PC-9 (cell line): ENCODE measurements around the gene TTC39C. TPM values are rescaled to one million over a fixed set of nuclear protein-coding genes. Genes with fewer than 3 reads are reported as not detected.

Source experiments
- BruUV-seq: library from RNA; stranded (reverse); fragments of 400-500 nt; replicated peaks from 2 replicates; lab custom pipeline; 2021; lab: Mats Ljungman, UMichigan
- CTCF ChIA-PET: fragments of 300-600 bp; sonication (Branson Sonifier 250); formaldehyde crosslinking; loops from one replicate; lab custom pipeline; 2022; ENCODE audit warnings: antibody characterized with exemption; lab: Charles Lee
- POLR2A ChIA-PET: fragments of 300-600 bp; sonication (Branson Sonifier 250); formaldehyde crosslinking; loops from one replicate; lab custom pipeline; 2022; ENCODE audit warnings: antibody characterized with exemption; ENCODE audit not compliant: unreplicated experiment; lab: Charles Lee
- DNase-seq, 2 experiments: peaks; one replicate each; pipeline versions ENCODE4 v3.0.0 to v3.0.0-alpha.2; 2015 to 2022; ENCODE audit warnings: mixed read lengths in 1 of 2
- H2AFZ ChIP-seq: fragments of 200-600 bp; sonication (generic); 2 replicates; pipeline ENCODE4 v1.8.1; 2017; ENCODE audit warnings: antibody characterized with exemption
- H3F3A ChIP-seq: fragments of 200-600 bp; sonication (generic); 2 replicates; pipeline ENCODE4 v1.8.1; 2017; ENCODE audit warnings: antibody characterized with exemption, mild to moderate bottlenecking, low read depth; ENCODE audit not compliant: insufficient read depth
- H3K27ac ChIP-seq: fragments of 200-600 bp; sonication (generic); 2 replicates; pipeline ENCODE4 v1.6.1; 2016; ENCODE audit warnings: mixed run types
- H3K27me3 ChIP-seq: fragments of 200-600 bp; sonication (generic); 2 replicates; pipeline ENCODE4 v1.6.1; 2016; ENCODE audit warnings: low read depth, mixed run types; ENCODE audit not compliant: insufficient read depth
- H3K36me3 ChIP-seq: fragments of 200-600 bp; sonication (generic); 2 replicates; pipeline ENCODE4 v1.6.1; 2016; ENCODE audit warnings: low read depth, mixed run types
- H3K4me1 ChIP-seq: fragments of 200-600 bp; sonication (generic); replicated peaks from 2 replicates; pipeline ENCODE4 v1.6.1; 2016; ENCODE audit warnings: mixed run types; ENCODE audit not compliant: insufficient read depth
- H3K4me2 ChIP-seq: fragments of 200-600 bp; sonication (generic); 2 replicates; pipeline ENCODE4 v1.6.1; 2017; ENCODE audit warnings: mixed run types
- H3K4me3 ChIP-seq: fragments of 200-600 bp; sonication (generic); 2 replicates; pipeline ENCODE4 v1.6.1; 2016; ENCODE audit warnings: mixed run types
- H3K79me2 ChIP-seq: fragments of 200-600 bp; sonication (generic); 2 replicates; pipeline ENCODE4 v1.6.1; 2017; ENCODE audit warnings: low read depth, mixed run types
- H3K9me2 ChIP-seq: fragments of 200-600 bp; sonication (generic); 2 replicates; pipeline ENCODE4 v1.8.1; 2017; ENCODE audit warnings: mild to moderate bottlenecking; ENCODE audit not compliant: insufficient read depth
- H3K9me3 ChIP-seq: fragments of 200-600 bp; sonication (generic); 2 replicates; pipeline ENCODE4 v1.8.1; 2016; ENCODE audit warnings: low read depth; ENCODE audit not compliant: insufficient read depth
- H4K20me1 ChIP-seq: fragments of 200-600 bp; sonication (generic); 2 replicates; pipeline ENCODE4 v1.8.1; 2017; ENCODE audit not compliant: insufficient read depth
- EZH2 ChIP-seq: fragments of 200-600 bp; sonication (generic); IDR thresholded peaks from 2 replicates; pipeline ENCODE4 v1.8.0; 2017; ENCODE audit warnings: antibody characterized with exemption, low read depth
- intact Hi-C: fragments of 100-400 bp; cut with micrococcal nuclease; formaldehyde crosslinking; loops from one replicate; pipeline ENCODE4 v1.10.0; 2022; ENCODE audit not compliant: unreplicated experiment
- total RNA-seq: library from RNA; stranded (reverse); gene quantifications from 2 replicates; pipeline ENCODE4 v1.2.3, GENCODE V29; 2021
- TF ChIP-seq, protein P1 (sequence below): fragments of 200-600 bp; sonication (generic); conservative IDR thresholded peaks from 2 replicates; pipeline ENCODE4 v1.6.1; 2017; ENCODE audit warnings: mixed run types, antibody characterized with exemption, mild to moderate bottlenecking, moderate library complexity

TTC39C gene
- total RNA-seq, 1 experiment from 2014 or later = 15.3 TPM

DNA sequence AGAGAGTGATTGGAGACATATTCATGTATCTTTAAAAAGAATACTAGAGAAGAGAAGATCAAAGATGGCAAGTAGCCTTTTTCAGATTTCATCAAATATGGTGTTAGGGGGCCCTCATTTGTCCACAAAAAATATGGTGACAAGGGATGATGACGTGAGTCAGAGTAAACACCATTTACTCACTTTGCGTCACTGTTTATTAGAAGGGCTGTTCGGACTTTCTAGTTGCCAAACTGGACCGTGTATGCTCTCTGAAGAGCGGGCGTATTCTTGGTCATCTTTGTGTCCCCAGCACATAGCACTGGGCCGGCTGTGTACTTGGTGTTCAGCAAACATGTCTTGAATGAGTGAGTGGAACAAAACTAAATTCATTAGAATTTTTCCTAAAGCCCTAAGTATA is 37.5 kb downstream of the TTC39C start:
- peaks cover 13% of the 10 kb centered on the region for H3F3A ChIP-seq
- ChIA-PET POLR2A (no interaction called here), CTCF (no interaction called here)
- no peaks in the 10 kb centered on the region for H3K9me3 ChIP-seq
- peak overlapping the region; percentile 64 for H3K4me2 ChIP-seq
- H3K79me2 ChIP-seq = peaks cover 6% of the 10 kb centered on the region; the same call in 1 of the 2 replicates
- H2AFZ ChIP-seq = no peak overlapping the region
- peaks cover 18% of the 10 kb centered on the region for H3K4me1 ChIP-seq
- intact Hi-C loops = no loop called here
- H3K36me3 ChIP-seq = no peaks in the 10 kb centered on the region
- no peaks in the 10 kb centered on the region for H3K27me3 ChIP-seq
- no peaks in the 10 kb centered on the region for H4K20me1 ChIP-seq
- H3K27ac ChIP-seq = no peak overlapping the region
- BruUV-seq = no TSS peak
- H3K9me2 ChIP-seq = no peaks in the 10 kb centered on the region
- TF ChIP-seq, protein P1, sequence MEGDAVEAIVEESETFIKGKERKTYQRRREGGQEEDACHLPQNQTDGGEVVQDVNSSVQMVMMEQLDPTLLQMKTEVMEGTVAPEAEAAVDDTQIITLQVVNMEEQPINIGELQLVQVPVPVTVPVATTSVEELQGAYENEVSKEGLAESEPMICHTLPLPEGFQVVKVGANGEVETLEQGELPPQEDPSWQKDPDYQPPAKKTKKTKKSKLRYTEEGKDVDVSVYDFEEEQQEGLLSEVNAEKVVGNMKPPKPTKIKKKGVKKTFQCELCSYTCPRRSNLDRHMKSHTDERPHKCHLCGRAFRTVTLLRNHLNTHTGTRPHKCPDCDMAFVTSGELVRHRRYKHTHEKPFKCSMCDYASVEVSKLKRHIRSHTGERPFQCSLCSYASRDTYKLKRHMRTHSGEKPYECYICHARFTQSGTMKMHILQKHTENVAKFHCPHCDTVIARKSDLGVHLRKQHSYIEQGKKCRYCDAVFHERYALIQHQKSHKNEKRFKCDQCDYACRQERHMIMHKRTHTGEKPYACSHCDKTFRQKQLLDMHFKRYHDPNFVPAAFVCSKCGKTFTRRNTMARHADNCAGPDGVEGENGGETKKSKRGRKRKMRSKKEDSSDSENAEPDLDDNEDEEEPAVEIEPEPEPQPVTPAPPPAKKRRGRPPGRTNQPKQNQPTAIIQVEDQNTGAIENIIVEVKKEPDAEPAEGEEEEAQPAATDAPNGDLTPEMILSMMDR = no peak
- TF ChIP-seq EZH2 = no peak
- no peak for DNase-seq
- no peak overlapping the region for H3K4me3 ChIP-seq

DNA sequence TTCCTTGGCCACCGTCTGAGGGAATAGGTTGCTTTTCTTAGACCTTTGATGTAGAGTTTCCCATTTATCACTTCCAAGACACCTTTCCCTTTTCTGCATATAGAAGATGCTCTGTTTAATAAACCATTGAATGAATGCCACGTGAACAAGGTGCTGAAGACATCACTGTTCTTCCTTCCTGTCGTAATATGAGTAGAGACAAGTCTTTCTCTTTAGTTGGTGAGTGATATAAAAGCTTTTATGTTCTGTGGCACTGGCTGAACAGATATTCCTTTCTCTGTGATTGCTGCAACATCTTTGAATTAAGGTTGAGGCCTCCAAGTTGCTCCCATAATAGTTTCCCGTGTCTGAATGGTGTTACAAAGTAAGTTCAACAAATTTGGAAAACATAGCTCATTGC is 38.7 kb downstream of the TTC39C start:
- BruUV-seq = no TSS peak
- Histone ChIP-seq H3K4me1 (peaks cover 18% of the 10 kb centered on the region), H3K79me2 (peaks cover 6% of the 10 kb centered on the region; the same call in 1 of the 2 replicates), H4K20me1 (no peaks in the 10 kb centered on the region), H3K4me3 (no peak overlapping the region), H3K4me2 (no peak overlapping the region), H3K9me3 (no peaks in the 10 kb centered on the region), H3F3A (peaks cover 13% of the 10 kb centered on the region), H3K27me3 (no peaks in the 10 kb centered on the region), H2AFZ (no peak overlapping the region), H3K9me2 (no peaks in the 10 kb centered on the region), H3K27ac (no peak overlapping the region), H3K36me3 (no peaks in the 10 kb centered on the region)
- DNase-seq = no peak
- ChIA-PET CTCF (no interaction called here), POLR2A (no interaction called here)
- intact Hi-C loops = no loop called here
- TF ChIP-seq, protein P1 = no peak
- no peak for TF ChIP-seq EZH2

DNA sequence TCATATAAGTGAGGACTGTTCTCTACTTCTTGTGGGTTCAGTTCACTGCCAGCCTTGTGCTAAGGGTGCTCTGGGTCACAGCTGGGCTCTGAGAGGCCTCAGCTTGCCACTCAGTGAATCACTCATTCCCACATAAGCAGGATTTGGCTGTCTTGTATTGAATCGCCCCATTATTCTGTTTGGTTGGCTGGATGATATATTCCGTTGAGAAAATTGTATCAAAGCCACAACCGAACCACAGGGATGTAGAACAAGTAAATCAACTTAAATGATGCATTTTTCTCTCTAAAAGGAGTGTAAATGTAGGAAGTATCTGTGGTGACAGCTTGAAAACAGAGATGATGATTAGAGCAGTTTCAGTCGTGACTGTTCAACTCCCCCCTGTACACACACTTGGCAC is 39.6 kb downstream of the TTC39C start:
- Histone ChIP-seq H3K27me3 (no peaks in the 10 kb centered on the region), H2AFZ (no peak overlapping the region), H3K36me3 (no peaks in the 10 kb centered on the region), H3K4me2 (no peak overlapping the region), H3K9me3 (no peaks in the 10 kb centered on the region), H3K4me1 (peaks cover 18% of the 10 kb centered on the region), H3K4me3 (no peak overlapping the region), H3K9me2 (no peaks in the 10 kb centered on the region), H3F3A (peaks cover 13% of the 10 kb centered on the region), H3K27ac (no peak overlapping the region), H4K20me1 (no peaks in the 10 kb centered on the region), H3K79me2 (peaks cover 6% of the 10 kb centered on the region; the same call in 1 of the 2 replicates)
- ChIA-PET CTCF (no interaction called here), POLR2A (no interaction called here)
- no peak for DNase-seq
- intact Hi-C loops = no loop called here
- no peak for TF ChIP-seq EZH2
- TF ChIP-seq, protein P1 = no peak
- no TSS peak for BruUV-seq
